NCI-H2107 treated with DMSO at 0.1 percent for 48 hours (cell line): ENCODE measurements around the gene MYRIP.
"Not testable (repeated sequence)": the region's sequence is repeated elsewhere in the genome, so short reads cannot be mapped to it uniquely, and the experiment has no call there.

Source experiments
- DNase-seq: peaks from one replicate; lab custom pipeline; 2025; ENCODE audit not compliant: unreplicated experiment; lab: John Stamatoyannopoulos, UW

Gene MYRIP

GRCh38 chr3:40022297-40022827 is 213.0 kb downstream of the MYRIP start:
- no peak for DNase-seq

DNA sequence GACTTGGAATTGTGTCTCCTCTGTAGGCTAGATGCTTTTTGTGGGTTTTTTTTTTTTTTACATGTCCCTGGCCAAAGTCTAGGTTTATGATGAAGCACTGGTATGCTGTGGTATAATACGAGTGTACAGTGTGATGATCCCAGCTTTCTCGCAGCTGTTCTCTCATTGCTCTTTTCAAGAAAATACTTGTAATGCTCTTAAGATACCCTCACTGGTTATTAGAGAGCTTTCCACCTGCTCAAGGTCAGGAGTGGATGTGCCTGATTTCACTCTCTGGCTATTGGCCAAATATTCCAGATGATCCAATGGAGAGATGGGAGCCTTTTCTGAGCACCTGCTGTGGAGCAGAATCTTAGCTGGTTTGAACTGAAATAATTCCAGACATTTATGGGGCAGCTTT is 215.1 kb downstream of the MYRIP start:
- DNase-seq, result no peak

GRCh38 chr3:40025892-40026291 is 216.5 kb downstream of the MYRIP start:
- not testable (repeated sequence) for DNase-seq

DNA sequence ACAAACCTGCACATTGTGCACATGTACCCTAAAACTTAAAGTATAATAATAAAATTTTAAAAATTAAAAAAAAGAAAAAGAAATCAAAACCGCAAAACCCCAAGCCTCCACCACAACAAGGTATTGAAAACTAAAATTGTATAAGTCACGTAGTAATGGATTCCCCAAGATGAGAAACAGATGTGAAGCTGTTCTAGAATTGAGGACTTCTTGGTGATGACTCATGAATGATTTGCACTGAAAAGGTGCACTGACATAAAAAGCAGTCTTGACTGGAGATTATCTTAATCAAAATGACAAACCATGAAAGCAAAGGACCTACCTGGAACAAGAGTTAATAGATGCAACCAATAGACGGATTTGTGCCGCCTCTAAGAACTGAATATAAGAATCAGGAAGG is 225.8 kb downstream of the MYRIP start:
- no peak for DNase-seq

GRCh38 chr3:40037582-40037981 is 228.2 kb downstream of the MYRIP start:
- no peak for DNase-seq

GRCh38 chr3:40042752-40043443 is 233.5 kb downstream of the MYRIP start:
- no peak for DNase-seq

- DNase-seq, result no peak
Measured at GRCh38 chr3:40043444-40043755, 234.0 kb downstream of the MYRIP start.

- DNase-seq, result no peak
Measured at GRCh38 chr3:40044487-40044886, 235.1 kb downstream of the MYRIP start.

- DNase-seq, result no peak
Measured at GRCh38 chr3:40045051-40045450, 235.6 kb downstream of the MYRIP start.

GRCh38 chr3:40046149-40046548 is 236.7 kb downstream of the MYRIP start:
- no peak for DNase-seq

DNA sequence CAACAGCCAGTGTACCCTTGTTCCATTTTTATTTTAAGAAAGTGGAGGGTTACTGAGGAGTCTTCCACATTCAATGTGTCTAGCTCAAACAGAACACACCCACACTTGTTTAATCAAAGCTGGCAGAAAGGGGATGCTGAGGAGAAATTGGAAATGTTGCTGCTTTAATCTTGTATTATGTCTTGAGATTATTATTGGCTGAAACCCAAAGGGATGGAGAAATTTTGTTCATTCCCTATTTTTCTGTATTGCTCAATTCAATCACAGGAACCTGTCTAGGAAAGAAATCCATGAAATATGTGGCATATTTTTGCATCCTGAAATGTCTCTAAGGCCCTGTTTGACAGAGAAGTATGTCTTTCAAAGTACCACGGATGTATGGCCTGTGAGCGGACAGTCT is 238.0 kb downstream of the MYRIP start:
- DNase-seq, result no peak

- DNase-seq, result no peak
Measured at GRCh38 chr3:40053663-40054062, 244.3 kb downstream of the MYRIP start.

DNA sequence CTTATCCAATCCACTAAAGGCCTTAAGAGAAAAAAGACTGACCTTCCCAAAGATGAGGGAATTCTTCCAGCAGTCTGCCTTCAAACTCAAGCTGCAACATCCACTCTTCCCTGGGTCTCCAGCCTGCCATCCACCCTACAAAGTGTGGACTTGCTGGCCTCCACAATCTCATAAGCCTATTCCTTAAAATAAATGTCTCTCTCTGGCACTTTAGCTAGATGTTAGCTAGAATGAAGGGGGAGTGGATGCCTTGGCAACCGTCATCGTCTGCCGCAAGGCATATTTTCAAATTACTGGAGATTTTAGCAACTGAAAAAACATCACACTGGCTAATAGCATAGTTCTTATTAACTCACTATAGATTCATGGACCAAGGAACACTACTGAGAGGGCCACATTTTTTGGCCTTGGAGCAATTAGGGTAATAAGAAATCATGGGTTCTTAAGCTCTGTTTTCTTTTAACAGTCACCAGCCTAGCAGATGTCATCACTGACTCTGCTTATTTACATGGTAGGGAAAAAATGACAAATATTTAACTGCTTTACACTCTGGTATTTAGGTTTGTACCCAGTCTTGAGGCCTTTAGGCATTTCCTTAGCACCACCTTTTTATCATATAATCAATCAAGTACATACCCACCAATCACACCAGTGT is 245.3 kb downstream of the MYRIP start:
- DNase-seq, result no peak

DNA sequence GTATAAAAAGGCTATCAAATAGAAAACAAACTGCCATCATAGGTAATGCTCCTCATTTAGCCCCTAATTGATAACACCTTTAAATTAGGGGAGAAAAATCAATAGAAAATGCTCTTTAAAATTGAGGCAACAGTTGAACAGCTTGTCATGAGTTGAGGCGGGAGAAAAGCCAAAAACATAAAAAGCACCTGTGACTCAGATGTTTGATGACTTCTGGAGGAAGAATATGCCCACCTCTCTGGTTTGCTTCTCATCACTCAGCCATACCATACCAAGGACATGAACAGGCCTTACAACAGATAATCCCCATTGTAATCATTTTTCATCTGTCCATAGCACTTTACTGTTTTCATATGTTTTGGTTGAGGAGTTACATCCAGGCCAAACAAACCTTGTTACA is 246.0 kb downstream of the MYRIP start:
- no peak for DNase-seq

DNA sequence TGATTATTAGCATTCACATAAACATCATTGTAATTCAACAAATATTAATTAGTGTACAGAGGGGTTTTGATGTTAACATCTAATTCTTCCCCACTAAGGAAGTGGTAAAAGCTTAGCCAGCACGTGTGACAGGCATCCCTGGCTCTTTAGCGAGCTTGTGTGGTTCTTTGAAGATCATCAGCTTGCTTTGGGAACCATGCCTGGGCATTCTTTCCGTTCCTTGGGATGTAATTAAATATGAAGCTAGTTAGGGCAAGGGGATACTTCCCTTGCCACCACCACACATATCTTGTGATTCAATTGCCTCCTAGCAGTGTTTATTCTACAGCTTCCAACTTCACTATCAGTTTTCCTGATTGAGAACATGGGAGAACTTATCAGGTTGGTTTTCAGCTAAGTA is 246.5 kb downstream of the MYRIP start:
- no peak for DNase-seq

DNA sequence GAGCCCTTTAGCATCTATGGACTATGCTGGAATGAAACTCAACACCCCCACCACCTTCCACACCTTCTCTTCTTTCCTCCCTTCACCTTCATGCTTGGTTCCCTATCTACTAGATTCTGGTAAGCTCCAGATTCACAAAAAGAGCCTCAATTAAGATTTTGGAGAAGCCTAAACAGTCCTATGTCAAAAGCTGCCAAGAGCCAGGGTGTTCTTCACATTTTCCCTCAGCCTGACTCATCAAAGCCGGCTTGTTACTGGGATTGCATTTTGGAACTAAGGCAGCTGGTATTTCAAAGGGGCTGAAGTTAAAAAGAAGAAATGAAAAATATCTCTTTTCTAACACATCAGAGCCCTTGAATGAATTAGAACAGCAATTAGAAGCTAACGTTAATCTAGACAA is 247.7 kb downstream of the MYRIP start:
- no peak for DNase-seq

DNA sequence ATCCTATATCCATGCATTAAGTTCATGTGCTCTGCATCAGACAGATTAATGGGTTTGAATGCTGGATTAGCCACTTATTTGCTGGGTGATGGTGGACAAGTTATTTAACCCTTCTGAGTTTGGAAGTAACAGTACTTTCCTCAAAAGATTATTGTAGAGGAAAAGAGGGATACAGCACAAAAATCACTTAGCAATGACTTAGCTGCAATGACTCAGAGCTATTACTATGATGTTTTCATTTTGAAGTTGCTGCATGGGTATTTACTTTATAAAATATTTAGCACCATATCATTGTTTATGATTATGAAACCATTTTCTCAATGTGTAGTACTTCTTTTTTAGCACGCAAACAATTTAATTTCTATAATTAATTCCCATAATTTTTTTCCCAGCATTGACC is 248.4 kb downstream of the MYRIP start:
- no peak for DNase-seq

GRCh38 chr3:40068636-40069035 is 259.2 kb downstream of the MYRIP start:
- DNase-seq, result no peak

- no peak for DNase-seq
Measured at GRCh38 chr3:40070816-40071215, 261.4 kb downstream of the MYRIP start.

GRCh38 chr3:40071683-40072238 is 262.4 kb downstream of the MYRIP start:
- DNase-seq, result no peak

- no peak for DNase-seq
Measured at GRCh38 chr3:40073310-40074007, 264.1 kb downstream of the MYRIP start.

GRCh38 chr3:40077139-40077538 is 267.7 kb downstream of the MYRIP start:
- not testable (repeated sequence) for DNase-seq
